ENCODE results near the gene BZW2.
A peak's percentile ranks its signal among the peaks of the same experiment; 100 is the strongest.
"Not testable (repeated sequence)": the region's sequence is repeated elsewhere in the genome, so short reads cannot be mapped to it uniquely, and the experiment has no call there.

Gene BZW2

DNA sequence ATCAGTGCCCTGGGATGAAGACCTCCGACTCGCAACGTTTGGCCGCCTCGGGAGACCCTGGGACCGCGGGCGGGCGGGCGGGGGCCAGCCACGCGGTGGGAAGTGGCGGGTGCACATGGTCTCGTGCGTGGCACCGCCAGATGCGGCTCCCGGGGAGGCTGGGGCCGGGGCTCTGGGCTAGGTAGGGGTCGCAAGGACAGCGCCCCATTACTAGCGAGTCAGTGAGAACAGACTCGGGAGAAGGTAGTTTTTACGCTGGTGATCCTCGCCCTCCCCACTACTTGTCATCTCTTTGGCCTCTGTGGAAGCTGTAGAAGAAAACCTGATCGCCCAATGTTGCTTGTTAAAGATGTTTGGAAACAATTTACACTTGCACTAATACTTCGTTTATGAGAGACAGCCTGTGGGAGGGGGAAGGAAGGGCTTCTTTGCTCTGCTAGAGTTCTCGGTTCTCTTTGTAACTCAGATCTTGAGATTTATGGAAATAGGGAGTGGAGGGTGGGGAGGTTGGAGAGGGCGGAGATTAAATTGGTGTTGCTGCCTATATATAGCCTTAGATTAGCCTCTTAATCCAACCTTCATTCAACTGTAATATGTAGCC lies 591 bp downstream of the BZW2 start:
- DNase-seq = peak; percentile 21

DNA sequence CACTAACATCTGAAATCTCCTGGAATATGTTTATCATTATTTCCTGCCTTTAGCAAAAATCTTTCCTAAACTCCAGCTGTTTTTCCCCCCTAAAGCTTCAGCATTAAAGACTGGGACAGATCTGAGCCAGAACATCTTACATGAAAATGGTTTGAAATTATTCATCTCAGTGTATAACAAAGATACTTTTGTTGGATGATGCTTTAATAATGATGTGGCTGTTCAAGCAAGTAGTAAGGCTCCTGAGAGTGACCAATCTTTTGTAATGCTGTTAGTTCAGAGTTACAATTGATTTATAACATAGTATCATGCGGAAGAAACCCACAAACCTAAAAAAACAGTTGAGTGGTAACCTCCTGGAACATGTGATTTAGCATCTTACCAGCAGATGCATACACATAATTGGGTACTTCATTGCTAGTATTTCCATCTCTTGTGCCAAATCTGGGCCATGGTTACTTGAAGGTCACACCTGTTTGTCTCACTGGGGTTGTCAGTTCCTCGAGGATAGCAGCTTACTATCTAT lies 1.5 kb downstream of the BZW2 start:
- no peak for DNase-seq

DNA sequence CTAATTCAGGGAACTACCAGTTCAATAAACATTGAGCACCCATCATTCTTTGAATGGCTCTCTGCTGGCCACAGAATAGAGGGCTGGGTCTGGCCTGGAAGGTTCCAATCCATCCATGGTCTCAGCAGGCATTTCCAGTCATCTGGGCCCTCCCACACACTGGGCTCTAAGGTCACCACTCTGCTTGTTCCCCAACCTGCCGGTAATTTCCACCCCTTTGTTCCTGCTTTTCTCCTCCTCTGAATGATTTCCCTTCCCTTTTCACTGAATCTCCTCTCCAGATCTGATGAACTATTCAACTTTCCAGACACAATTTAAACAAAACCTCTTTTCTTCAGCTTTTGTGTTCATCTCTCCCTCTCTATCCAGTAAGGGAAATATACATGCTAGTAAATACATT lies 2.6 kb downstream of the BZW2 start:
- no peak for DNase-seq

DNA sequence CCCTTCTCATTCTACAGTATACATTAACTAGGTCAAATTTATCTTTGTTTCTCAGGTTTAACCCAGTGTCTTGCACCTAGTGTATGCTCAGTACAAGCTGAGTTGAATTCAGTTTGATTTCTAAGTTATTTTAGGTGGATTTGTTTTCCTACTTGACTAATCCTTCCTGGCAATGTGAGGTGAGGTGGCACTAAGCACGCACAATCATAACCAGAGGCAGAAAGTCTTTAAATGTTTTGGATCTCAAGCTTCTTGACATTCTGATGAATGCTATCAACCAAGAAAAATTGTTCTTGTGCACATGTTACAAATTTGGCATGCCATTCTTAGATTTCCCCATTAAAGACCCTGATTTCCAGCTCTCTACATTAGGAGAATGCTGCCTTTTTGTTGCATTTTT lies 3.2 kb downstream of the BZW2 start:
- no peak for DNase-seq

DNA sequence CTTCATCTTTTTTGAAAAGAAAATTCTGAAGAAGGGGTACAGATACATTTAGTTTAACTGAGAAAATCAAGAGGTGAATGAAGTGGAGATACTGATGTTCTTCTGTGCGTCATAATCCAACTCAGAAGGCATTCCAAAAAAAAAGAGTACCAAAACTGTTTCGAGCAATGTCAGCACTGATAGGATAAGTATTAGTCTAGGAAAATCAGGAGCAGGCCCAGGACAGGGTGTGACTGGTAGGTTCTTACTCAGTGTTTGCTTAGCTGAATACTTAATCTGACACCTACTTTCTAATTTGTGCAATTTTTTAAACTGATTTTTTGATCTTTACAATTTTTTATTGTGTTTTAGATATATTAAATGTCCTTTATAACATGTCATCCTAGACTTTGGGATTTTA lies 4.3 kb downstream of the BZW2 start:
- DNase-seq = no peak

DNA sequence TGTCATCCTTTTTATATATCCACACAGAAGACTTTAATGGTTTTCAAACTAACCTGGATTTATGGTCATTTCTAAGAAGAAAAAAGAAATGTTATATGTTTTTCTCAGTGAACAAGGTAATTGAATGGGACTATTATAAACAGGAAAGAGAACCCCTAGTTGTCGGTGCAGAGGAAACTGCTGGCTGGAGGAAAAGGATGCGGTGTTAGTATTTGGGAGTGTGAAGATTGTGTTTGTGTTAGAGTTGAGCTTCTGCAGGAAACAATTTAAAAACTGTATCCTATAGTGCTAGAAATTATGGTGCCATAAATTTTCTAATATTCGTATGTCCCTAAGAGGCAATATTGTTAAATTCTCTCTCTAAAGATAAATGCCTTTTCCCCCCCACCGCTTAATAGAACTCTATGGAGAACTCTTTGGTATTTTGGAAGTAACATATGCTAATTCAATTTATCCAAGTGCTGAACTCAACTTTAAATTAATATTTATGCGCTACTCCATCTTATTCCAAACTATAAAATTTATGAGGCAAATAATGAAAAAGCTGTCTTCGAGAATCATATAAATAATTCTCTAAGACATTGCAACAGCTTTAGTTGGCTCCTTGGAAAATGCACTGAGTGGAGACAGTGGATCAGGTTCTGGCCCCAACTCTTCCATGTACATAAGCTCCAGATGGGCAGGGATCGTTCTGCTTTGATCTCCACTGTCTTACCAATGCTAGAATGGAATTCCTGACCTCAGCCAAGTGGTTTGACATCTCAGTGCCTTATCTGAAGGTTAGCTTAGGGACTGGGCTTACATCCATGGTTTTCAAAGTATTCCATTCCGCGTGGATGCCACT lies 5.6 kb downstream of the BZW2 start:
- DNase-seq = no peak

DNA sequence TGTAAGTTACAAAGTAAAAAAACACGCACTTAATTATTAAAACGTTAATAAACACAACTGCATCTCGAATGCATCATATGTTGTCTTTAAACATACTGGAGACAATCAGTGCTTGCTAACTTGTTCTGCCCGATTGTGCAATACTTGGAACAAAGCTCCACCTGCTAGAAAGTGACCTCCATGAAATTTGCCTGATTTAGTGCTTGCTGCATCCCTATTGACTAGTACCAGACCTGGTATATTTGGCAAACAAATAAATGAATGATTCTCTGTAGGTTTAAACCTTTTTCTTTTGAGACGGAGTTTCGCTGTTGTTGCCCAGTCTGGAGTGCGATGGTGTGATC lies 6.2 kb downstream of the BZW2 start:
- no peak for DNase-seq

DNA sequence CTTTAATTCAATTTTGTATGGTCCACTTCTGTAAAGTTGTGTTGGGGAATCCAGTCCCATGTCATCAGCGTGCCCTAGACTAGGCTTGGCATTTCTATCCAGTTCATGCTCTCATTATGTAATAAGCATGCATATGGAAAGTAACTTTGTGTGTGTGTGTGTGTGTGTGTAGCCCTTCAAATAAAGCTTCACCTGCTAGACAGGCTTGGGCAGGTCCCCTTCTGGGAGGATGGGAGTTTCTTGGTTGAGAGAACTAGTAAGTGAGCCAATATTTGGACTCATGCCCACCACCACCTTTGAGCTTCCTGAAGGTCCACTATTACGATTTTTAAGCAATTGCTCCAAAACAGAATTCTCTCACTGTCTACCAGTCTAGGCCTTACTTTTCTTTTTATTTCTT lies 6.9 kb downstream of the BZW2 start:
- no peak for DNase-seq

DNA sequence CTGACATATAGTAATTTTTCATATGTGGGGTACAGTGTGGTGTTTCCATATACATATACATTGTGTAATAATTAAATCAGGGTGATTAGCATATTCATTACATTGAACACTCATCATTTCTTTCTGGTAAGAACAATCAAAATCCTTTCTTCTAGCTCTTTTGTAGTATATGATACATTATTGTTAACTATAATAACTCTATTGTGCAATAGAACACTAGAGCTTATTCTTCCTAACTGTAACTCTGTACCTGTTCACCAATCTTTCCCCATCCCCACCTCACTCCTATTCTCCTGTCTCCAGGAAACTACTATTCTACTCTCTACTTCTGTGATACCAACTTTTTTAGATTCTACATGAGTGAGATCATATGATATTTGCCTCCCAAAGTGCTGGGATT lies 9.4 kb downstream of the BZW2 start:
- no peak for DNase-seq

DNA sequence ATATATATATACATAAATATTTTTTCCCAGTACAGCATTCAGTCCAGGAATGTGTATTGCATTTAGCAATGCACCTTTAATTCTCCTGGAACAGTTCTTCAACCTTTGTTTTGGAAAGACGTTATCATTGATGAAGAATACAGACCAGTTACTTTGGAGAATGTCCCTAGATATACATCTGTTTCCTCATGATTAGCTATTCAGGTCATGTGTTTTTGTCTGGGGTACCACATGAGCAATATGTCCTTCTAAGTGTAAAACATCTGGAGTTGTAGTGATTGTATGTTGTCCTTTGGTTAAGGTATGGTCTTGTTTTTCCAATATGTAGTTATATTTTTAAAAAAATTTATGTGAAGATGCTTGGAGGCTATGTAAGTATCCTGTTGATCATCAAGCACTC lies 10.2 kb downstream of the BZW2 start:
- DNase-seq = no peak

DNA sequence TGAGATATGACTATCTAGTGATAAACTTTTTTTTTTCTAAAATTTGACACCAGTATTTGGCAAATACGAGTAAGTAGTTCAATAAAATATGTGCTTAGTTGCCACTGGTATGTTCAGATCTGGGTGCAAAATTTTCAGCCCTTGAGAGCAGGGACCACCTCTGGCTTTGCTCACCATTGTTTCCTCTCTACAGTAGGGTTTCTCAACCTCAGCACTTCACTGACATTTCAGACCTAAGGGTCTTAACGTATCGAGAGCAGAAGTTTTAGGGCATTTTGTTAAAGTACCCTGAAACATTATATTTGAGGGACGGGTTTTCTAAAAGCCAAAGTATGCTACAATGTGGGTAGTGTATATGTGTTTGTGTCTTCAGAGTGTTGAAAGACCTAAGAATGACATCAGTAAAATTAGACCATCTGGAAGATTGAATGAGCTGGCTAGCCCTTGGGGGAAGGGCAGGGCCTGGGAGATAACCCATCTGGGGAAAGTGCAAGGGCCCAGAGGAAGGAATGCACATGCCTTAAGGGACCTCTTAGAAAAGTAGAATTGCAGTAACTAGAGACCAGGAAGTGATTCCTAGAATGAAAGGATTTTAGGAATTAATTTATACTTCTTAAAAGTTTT lies 11.8 kb downstream of the BZW2 start:
- no peak for DNase-seq

DNA sequence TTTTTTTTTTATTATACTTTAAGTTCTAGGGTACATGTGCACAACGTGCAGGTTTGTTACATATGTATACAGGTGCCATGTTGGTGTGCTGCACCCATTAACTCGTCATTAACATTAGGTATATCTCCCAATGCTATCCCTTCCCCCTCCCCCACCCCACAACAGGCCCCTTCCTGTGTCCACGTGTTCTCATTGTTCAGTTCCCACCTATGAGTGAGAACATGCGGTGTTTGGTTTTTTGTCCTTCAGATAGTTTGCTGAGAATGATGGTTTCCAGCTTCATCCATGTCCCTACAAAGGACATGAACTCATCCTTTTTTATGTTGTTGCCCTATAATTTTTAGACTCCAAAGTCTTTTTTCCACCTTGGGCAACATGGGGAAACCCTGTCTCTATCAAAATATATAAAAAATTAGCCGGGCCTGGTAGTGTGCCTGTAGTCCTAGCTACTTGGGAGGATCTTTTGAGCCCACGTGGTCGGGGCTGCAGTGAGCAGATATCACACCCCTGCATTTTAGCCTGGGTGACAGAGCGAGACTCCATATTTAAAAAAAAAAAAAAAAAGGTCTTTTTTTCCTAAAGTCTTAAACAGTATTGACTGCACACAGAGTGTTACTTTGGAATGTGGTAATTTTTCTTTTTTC lies 14.0 kb downstream of the BZW2 start:
- not testable (repeated sequence) for DNase-seq

DNA sequence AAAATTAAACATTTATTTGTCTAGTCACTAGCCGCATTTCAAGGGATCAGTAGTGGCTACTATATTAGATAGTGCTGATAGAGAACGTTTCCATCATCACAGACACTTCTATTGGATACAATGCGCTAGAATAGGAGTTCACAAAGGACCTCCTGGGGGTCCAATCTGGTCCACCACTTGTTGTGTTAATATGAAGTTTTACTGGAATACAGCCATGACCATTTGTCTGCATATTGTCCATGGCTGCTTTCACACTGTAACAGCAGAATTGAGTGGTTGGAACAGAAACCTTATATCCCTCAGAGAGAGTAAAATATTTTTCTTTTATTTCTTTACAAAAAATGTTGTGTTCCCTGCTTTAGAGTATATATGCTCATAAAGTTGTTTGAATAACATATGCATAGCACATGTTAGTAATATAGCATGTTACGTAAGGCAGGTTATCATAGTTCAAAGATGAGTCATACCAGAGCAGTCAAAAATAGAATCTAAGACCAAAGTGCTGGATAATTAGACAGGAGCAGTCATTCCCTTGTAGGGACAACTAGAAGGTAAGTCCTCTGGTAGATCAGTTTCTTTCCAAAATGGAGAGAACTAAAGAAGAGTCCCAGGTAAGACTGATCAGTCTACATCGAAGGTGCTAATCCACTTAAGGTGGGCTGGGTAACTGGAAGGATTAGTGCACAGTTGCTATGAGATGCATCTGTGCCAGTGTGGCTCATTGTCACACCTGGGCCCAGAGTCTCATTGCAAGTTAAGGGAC lies 14.9 kb downstream of the BZW2 start:
- no peak for DNase-seq

DNA sequence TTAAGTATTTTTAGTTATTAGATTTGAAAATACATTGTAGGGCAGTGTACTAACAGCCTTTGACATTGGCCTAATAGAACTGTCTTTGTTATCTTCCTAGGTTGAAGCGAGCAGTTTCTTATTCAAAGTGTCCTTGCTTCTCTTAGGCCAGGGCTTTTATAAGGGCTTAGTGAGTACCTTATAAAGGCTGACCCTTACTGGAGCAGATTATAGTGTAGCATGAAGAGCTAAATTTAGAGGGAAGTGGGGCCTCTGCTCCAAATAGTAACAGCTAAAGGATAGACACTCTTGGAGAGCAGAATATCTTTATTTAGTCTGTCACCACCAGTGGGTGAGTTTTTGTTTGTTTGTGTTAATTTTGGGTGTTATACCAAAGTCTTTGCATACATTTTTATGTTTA lies 15.9 kb downstream of the BZW2 start:
- DNase-seq = no peak

DNA sequence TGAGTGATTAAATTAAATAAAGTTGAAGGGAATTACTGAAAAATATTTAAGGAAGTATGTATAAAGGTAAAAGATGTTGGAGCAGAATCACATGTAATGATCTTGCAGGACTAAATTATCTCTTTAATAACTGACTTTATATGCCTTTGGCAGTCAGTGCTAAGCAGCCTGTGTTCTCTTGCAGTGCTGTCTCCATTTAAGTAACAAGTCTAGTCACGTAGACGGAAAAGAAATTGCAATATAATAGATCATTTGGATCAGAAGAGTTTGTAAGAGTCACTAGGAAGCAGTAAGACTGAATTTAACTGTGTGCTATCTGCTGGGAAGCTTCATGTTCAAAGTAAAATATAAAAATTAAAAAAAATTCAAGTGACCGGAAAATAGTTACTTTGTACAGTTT lies 21.4 kb downstream of the BZW2 start:
- DNase-seq = no peak

DNA sequence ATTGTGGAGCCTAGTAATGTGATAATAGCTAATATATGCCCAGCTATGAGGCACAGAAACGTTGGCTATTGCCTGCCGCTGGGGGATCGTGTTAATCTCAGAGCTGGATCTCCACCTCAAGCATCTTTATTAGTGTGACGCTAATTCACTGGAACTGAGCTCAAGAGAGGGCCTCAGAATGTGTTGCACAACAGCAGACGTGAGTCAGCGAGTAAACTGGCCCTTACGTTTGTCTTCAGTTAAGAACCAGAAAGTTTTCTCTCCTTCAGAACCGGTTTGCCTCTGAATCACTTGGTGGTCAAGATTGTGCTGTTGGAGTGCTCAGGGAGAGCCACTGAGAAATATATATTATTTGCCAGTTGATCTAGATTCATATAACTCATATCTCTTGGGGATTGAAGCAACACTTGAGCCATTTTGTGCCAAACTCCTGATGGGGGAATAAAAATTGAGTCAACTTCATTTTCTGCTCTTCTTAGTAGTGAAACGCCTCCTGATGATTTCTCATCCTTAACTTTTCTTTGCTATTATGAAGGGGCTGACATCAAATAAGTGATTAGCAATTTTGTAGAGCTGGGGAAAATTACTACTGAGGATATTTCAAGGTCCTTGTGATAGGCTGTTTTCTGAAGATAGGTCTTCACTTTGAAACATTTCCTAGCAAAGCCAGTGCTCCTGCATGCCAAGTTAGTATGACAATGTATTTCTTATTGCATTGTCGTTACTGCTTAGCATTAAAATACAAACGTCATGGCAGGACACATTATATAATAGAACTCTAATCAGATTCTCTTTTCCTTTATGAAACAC lies 22.3 kb downstream of the BZW2 start:
- no peak for DNase-seq

DNA sequence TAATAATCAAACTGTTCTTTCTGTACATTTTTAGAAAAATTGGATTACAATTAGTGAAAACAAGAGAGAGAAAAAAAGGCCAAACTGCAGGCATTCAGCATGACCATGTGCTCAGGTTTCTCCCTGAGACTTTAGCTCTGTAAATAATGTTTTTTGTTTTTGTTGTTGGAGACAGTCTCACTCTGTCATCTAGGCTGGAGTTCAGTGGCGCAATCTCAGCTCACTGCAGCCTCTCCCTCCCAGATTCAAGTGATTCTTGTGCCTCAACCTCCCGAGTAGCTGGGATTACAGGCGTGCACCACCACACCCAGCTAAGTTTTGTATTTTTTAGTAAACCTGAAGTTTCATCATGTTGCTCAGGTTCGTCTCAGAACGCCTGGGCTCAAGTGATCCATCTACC lies 23.0 kb downstream of the BZW2 start:
- no peak for DNase-seq

DNA sequence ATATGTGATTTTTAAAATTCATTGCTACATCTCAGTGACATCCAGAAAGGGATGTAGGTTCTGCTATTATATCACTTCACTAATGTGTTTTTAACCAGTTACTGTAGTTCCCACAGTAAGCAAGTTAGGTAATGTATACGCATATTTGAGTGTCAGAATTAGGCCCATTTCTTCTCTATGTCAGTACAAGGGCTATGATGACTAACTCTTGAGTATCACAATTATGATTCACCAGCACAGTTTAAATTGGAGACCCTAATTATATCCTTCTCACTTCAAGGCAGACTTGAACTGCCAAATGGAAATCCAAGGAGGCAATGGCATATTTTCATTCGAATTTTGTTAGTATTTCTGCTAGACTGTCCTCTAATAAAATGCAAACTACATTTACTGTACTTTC lies 23.6 kb downstream of the BZW2 start:
- DNase-seq = no peak

DNA sequence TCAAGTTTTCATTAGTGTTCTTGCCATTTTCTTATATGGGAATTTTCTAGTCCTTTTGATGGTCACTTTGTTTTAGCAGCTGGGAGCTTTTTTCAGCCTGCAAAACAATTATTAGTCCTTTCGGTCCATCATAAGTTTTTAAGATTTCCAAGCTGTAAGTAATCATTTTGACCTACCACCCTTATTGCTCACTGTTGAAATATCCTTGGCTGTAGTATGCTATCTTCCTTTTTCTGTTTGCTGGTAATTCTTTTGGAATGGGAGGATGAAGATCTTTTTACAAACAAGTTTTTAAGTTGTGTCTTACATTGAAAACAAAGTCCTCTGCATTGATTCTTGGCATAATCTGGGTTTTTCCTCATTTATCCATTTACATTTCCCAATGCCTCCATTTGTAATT lies 24.0 kb downstream of the BZW2 start:
- no peak for DNase-seq

DNA sequence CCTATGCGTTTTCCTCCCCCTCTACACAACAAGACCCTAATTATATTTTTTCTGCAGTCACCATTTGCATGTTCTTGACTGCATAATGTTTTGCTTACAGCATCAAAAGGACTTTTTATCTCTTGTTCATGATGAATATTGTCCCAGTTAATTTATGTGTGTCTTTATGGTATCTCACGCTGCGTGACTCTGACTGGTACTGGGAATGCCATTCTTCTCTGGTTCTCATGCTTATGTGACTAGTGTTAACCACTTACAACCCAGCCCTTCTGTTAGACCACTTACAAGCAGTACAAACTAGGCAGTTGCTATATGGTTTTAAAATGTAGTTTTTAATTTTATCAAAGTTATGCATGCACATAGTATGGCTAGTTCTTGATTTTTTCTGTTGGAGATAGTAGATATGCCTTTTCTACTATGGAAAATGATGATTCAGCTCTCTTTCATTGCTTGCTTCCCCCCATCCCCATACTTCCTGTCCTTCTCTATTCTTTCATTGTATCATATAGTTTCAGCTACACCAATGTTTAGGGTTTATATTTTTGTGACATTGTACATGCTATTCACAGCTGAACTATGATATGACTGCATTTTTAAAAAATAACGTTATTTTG lies 24.9 kb downstream of the BZW2 start:
- no peak for DNase-seq

DNA sequence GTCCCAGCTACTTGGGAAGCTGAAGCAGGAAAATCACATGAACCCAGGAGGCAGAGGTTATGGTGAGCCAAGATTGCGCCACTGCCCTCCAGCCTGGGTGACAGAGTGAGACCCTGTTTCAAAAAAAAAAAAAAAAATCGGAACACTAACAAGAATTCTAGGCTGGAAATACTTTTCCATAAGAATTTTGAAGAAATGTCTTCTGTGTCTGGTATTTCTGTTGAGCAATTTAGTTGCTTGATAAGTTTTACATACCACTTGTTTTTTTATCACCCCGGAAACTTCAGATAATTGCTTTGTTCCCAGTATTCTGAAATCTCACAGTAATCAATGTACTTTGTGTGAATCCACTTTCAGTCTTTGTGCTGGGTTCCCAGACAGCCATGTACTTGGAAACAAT lies 25.8 kb downstream of the BZW2 start:
- DNase-seq = no peak

DNA sequence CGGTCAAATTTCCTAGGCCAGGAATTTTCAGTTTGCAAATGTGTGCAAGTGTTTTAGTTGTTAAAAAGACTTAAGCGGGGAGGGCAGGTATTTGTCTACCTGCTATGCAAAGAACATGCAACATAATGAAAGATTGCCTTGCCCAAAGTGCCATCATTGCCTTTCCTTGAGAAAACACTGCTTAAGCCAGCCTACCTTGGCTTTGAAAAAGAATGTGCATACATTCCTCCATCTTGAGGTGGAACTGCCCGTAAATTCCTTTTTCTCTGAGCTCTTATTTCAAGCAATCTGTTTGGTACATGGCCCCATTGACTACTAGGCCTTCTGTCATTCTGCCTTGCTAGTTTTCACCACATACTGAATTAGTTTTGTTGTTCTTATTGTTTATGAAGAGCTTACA lies 29.3 kb downstream of the BZW2 start:
- no peak for DNase-seq

All from NCI-H1417 treated with DMSO at 0.1 percent for 48 hours (cell line).